Kidney epithelial cell (primary cell): ENCODE results near the gene KCNMB2. TPM values are rescaled to one million over a fixed set of nuclear protein-coding genes. Genes with fewer than 3 reads are reported as not detected.

Source experiments
- DNase-seq: peaks from one replicate; pipeline ENCODE4 v3.0.0-alpha.2; 2010; ENCODE audit warnings: low read depth
- H3K27me3 ChIP-seq: 2 replicates; pipeline ENCODE4 v1.6.0; 2011; ENCODE audit warnings: low read length; ENCODE audit not compliant: control insufficient read depth, insufficient read depth
- H3K36me3 ChIP-seq: 2 replicates; pipeline ENCODE4 v1.5.1; 2011; ENCODE audit warnings: low read length; ENCODE audit not compliant: control insufficient read depth, insufficient read depth
- H3K4me3 ChIP-seq: 2 replicates; pipeline ENCODE4 v1.5.1; 2011; ENCODE audit warnings: low read depth, mild to moderate bottlenecking, control low read depth, low read length
- total RNA-seq: library from RNA; depleted of rRNA; stranded (reverse); fragments of >200 nt; gene quantifications from 2 replicates; pipeline ENCODE4 v1.2.3, GENCODE V29; 2015
- TF ChIP-seq, protein P1 (sequence below): IDR thresholded peaks from 2 replicates; pipeline ENCODE4 v1.5.1; 2011; ENCODE audit warnings: mild to moderate bottlenecking, moderate library complexity, low read length, control low read depth, inconsistent platforms; ENCODE audit not compliant: insufficient read depth, poor library complexity, severe bottlenecking

The KCNMB2 gene
- total RNA-seq, 1 donor from 2014 or later: 3.6 TPM

DNA sequence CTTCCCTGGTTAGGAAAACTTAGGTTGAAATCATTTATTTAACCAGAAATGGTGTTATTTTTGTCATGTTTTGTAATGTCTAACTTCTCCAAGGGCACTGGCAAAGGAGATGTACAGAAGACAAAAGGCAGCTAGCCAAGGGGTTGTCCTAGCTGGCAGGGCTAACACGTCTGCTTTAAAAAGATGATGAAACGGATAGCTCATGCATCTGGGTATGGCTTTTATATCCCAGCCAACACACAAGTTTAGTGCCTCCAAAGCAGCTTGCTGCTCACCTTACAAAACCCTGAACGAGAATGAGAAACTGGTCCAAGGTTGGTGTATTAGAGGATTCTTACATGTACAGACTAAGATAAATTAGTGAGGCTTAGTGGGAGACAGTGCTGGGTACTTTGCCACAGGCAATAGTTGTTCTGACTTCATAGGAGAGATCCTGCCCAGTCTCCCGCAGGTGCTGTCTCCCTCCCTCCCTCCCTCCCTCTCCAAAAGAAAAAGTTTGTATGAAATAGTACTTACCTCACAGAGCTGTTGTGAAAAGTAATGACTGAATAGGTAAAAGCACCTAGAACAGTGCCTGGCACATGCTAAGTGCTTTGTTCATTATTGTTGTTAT, 47.8 kb downstream of the KCNMB2 start:
- TF ChIP-seq, protein P1, sequence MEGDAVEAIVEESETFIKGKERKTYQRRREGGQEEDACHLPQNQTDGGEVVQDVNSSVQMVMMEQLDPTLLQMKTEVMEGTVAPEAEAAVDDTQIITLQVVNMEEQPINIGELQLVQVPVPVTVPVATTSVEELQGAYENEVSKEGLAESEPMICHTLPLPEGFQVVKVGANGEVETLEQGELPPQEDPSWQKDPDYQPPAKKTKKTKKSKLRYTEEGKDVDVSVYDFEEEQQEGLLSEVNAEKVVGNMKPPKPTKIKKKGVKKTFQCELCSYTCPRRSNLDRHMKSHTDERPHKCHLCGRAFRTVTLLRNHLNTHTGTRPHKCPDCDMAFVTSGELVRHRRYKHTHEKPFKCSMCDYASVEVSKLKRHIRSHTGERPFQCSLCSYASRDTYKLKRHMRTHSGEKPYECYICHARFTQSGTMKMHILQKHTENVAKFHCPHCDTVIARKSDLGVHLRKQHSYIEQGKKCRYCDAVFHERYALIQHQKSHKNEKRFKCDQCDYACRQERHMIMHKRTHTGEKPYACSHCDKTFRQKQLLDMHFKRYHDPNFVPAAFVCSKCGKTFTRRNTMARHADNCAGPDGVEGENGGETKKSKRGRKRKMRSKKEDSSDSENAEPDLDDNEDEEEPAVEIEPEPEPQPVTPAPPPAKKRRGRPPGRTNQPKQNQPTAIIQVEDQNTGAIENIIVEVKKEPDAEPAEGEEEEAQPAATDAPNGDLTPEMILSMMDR: no peak
- no peaks in the 10 kb centered on the region for H3K27me3 ChIP-seq
- H3K36me3 ChIP-seq: no peaks in the 10 kb centered on the region
- DNase-seq: no peak
- no peak overlapping the region for H3K4me3 ChIP-seq

DNA sequence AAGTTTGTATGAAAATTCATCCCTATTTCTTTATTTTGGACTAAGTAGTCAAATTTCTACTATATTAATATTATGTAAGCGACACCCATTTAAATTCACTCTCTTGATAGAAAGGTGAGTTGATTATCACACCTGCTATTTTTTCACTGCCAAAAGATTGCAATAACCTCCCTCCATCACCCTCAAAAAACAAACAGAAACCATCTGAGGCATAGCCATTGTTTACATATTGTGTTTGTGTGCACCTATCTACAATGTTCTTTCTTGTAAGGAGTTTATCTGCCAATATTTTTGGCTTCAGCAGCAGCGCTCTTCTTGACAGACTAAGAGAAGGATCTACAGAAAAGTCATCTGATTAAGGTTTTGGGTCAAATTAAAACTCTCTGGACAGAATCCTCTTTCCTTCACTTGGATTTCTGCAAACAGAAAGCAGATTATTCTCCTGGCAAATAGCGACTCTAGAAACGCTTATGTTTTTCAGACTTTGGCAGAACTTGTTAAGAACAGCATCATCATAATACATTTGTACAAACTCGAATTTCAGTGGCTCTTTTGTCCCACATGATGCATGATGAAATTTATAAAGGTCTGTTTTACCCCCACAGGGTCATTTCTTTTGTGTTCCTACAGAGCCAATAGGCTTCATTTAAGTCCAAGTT, 48.6 kb downstream of the KCNMB2 start:
- Histone ChIP-seq H3K36me3 (no peaks in the 10 kb centered on the region), H3K27me3 (no peaks in the 10 kb centered on the region), H3K4me3 (no peak overlapping the region)
- DNase-seq: no peak
- TF ChIP-seq, protein P1: no peak

DNA sequence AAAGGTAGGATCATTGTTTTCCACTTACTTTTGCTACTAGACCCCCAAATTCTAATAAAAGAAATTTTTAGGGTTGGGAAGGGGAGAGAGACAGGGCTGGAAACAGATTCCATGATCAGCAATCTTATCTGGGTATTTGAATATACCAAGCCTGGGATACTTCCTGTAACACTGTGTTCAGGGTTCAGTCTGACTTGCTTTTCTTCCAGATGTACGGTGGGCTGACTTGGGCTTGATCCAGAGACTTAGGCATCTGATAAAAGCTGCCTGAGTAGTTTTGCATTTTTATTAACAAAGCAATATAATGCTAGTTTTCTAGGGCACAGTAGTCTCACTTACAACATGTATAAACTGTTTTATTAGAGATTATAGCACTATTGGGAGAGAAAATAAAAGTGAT, 49.2 kb downstream of the KCNMB2 start:
- no peaks in the 10 kb centered on the region for H3K36me3 ChIP-seq
- no peak overlapping the region for H3K4me3 ChIP-seq
- no peaks in the 10 kb centered on the region for H3K27me3 ChIP-seq
- TF ChIP-seq, protein P1: no peak
- DNase-seq: no peak

DNA sequence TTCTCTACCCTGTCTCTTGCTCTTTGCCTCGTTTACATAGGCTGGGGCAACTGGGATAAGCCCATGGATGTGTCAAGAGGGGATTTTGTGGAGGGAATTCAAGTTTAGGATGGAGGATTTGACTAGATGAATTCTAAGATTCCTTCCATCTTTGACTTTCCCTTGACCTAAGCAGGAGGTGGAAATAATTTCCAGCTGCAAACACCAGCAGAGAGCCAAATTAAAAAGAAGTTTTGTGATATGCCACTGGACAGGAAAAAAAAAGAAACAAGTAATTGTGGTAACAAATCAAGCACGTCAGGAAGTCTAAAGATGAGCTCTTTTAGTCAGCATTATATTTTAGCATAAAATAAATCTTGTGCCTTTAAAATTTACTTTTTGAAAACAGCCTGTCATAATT, 49.8 kb downstream of the KCNMB2 start:
- Histone ChIP-seq H3K36me3 (no peaks in the 10 kb centered on the region), H3K4me3 (no peak overlapping the region), H3K27me3 (no peaks in the 10 kb centered on the region)
- TF ChIP-seq, protein P1: no peak
- DNase-seq: no peak

DNA sequence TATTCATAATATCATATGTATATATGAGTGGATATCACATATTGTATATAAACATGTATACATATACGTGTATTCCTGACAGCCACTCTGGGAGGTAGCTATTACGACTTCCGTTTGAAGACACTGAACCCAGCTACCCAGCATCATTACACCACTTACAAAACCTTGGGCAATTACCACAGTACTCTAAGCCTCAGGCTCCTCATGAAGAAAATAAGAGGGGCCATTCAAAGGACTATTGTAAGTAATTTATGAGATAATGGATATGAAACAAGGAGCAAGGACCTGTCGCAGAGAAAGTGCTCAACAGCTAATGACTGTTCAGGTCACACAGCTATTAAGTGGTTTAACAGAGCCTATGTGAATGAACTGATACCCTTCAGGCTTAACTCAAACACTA, 52.4 kb downstream of the KCNMB2 start:
- TF ChIP-seq, protein P1: no peak
- H3K27me3 ChIP-seq: no peaks in the 10 kb centered on the region
- DNase-seq: no peak
- no peaks in the 10 kb centered on the region for H3K36me3 ChIP-seq
- no peak overlapping the region for H3K4me3 ChIP-seq

DNA sequence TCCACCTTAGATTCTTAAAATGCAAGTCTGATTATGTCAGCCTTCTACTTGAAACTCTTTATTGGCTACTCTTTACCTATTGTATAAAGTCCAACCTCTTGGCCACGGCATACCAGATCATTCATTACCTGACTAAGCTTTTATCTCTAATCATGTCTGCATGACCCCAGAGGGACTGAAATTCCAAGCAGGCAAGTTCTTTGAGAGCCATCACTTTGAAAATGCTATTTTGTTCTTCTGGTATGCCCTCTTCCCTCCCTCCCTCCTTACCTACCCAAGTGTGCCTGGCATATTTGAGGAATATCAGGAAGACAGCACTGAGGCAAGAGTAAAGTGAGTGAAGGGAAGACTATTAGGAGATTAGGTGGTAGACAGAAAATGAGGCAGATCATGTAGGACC, 57.5 kb downstream of the KCNMB2 start:
- H3K27me3 ChIP-seq: no peaks in the 10 kb centered on the region
- no peak overlapping the region for H3K4me3 ChIP-seq
- H3K36me3 ChIP-seq: no peaks in the 10 kb centered on the region
- DNase-seq: no peak
- TF ChIP-seq, protein P1: no peak
